HEK293 (cell line): Measurements from ENCODE around the gene MRC2.

ENCODE experiments used
- BCL11A ChIP-seq: fragments of 450-650 bp; formaldehyde crosslinking; IDR thresholded peaks from 2 replicates; pipeline ENCODE4 v1.5.1; 2016; ENCODE audit warnings: low read depth, missing biosample characterization, missing genetic modification characterization
- GLI2 ChIP-seq: fragments of 450-650 bp; formaldehyde crosslinking; IDR thresholded peaks from 2 replicates; pipeline ENCODE4; 2017; ENCODE audit warnings: missing biosample characterization, missing genetic modification characterization, low read depth, borderline replicate concordance
- KLF9 ChIP-seq: fragments of 450-650 bp; formaldehyde crosslinking; IDR thresholded peaks from 2 replicates; pipeline ENCODE4 v1.5.1; 2016; ENCODE audit warnings: missing biosample characterization, missing genetic modification characterization, low read depth
- PRDM1 ChIP-seq: fragments of 450-650 bp; formaldehyde crosslinking; IDR thresholded peaks from 2 replicates; pipeline ENCODE4; 2016; ENCODE audit warnings: missing biosample characterization, missing genetic modification characterization
- PRDM6 ChIP-seq: fragments of 450-650 bp; formaldehyde crosslinking; IDR thresholded peaks from 2 replicates; pipeline ENCODE4 v1.5.1; 2017; ENCODE audit warnings: missing biosample characterization, missing genetic modification characterization
- RBAK ChIP-seq: fragments of 450-650 bp; formaldehyde crosslinking; IDR thresholded peaks from 2 replicates; pipeline ENCODE4 v1.5.1; 2016; ENCODE audit warnings: missing biosample characterization, missing genetic modification characterization
- SCRT2 ChIP-seq: fragments of 450-650 bp; formaldehyde crosslinking; IDR thresholded peaks from 2 replicates; pipeline ENCODE4 v1.5.1; 2016; ENCODE audit warnings: missing biosample characterization, missing genetic modification characterization
- TSHZ1 ChIP-seq: fragments of 450-650 bp; formaldehyde crosslinking; IDR thresholded peaks from 2 replicates; pipeline ENCODE4 v1.5.1; 2016; ENCODE audit warnings: missing biosample characterization, missing genetic modification characterization, borderline replicate concordance
- ZBTB17 ChIP-seq: fragments of 450-650 bp; formaldehyde crosslinking; IDR thresholded peaks from 2 replicates; pipeline ENCODE4 v1.5.1; 2016; ENCODE audit warnings: missing biosample characterization, missing genetic modification characterization
- ZBTB44 ChIP-seq: fragments of 450-650 bp; IDR thresholded peaks from 2 replicates; pipeline ENCODE4 v1.5.1; 2018; ENCODE audit warnings: missing biosample characterization, mild to moderate bottlenecking, missing genetic modification characterization
- ZBTB8A ChIP-seq: fragments of 450-650 bp; formaldehyde crosslinking; IDR thresholded peaks from 2 replicates; pipeline ENCODE4 v1.5.1; 2016; ENCODE audit warnings: missing biosample characterization, missing genetic modification characterization
- ZFP3 ChIP-seq: fragments of 450-650 bp; formaldehyde crosslinking; IDR thresholded peaks from 2 replicates; pipeline ENCODE4 v1.5.1; 2016; ENCODE audit warnings: low read depth, missing biosample characterization, missing genetic modification characterization
- ZNF148 ChIP-seq: fragments of 450-650 bp; formaldehyde crosslinking; IDR thresholded peaks from 2 replicates; pipeline ENCODE4 v1.5.0; 2017; ENCODE audit warnings: missing biosample characterization, missing genetic modification characterization, borderline replicate concordance
- ZNF174 ChIP-seq: fragments of 450-650 bp; formaldehyde crosslinking; IDR thresholded peaks from 2 replicates; pipeline ENCODE4 v1.5.0; 2017; ENCODE audit warnings: missing biosample characterization, mild to moderate bottlenecking, missing genetic modification characterization
- ZNF175 ChIP-seq: fragments of 450-650 bp; formaldehyde crosslinking; IDR thresholded peaks from 2 replicates; pipeline ENCODE4 v1.5.1; 2016; ENCODE audit warnings: missing biosample characterization, missing genetic modification characterization
- ZNF18 ChIP-seq: fragments of 450-650 bp; formaldehyde crosslinking; IDR thresholded peaks from 2 replicates; pipeline ENCODE4 v1.5.1; 2016; ENCODE audit warnings: missing biosample characterization, missing genetic modification characterization
- ZNF211 ChIP-seq: fragments of 450-650 bp; formaldehyde crosslinking; IDR thresholded peaks from 2 replicates; pipeline ENCODE4 v1.5.1; 2016; ENCODE audit warnings: low read depth, missing biosample characterization, missing genetic modification characterization
- ZNF23 ChIP-seq: fragments of 450-650 bp; formaldehyde crosslinking; IDR thresholded peaks from 2 replicates; pipeline ENCODE4 v1.5.1; 2016; ENCODE audit warnings: missing biosample characterization, missing genetic modification characterization, borderline replicate concordance
- ZNF302 ChIP-seq: fragments of 450-650 bp; formaldehyde crosslinking; IDR thresholded peaks from 2 replicates; pipeline ENCODE4 v1.5.1; 2016; ENCODE audit warnings: missing biosample characterization, missing genetic modification characterization, low read depth
- ZNF324 ChIP-seq: fragments of 450-650 bp; formaldehyde crosslinking; IDR thresholded peaks from 2 replicates; pipeline ENCODE4 v1.5.1; 2016; ENCODE audit warnings: missing biosample characterization, missing genetic modification characterization
- ZNF341 ChIP-seq: fragments of 450-650 bp; formaldehyde crosslinking; IDR thresholded peaks from 2 replicates; pipeline ENCODE4; 2016; ENCODE audit warnings: low read depth, missing biosample characterization, missing genetic modification characterization
- ZNF433 ChIP-seq: fragments of 450-650 bp; formaldehyde crosslinking; IDR thresholded peaks from 2 replicates; pipeline ENCODE4 v1.5.1; 2016; ENCODE audit warnings: missing biosample characterization, missing genetic modification characterization, low read depth
- ZNF521 ChIP-seq: fragments of 450-650 bp; formaldehyde crosslinking; IDR thresholded peaks from 2 replicates; pipeline ENCODE4 v1.5.1; 2017; ENCODE audit warnings: missing biosample characterization, mild to moderate bottlenecking, missing genetic modification characterization
- ZNF530 ChIP-seq: fragments of 450-650 bp; formaldehyde crosslinking; IDR thresholded peaks from 2 replicates; pipeline ENCODE4 v1.5.1; 2016; ENCODE audit warnings: low read depth, missing biosample characterization, missing genetic modification characterization
- ZNF548 ChIP-seq: fragments of 450-650 bp; formaldehyde crosslinking; IDR thresholded peaks from 2 replicates; pipeline ENCODE4 v1.5.1; 2016; ENCODE audit warnings: missing biosample characterization, missing genetic modification characterization
- ZNF560 ChIP-seq: fragments of 450-650 bp; formaldehyde crosslinking; IDR thresholded peaks from 2 replicates; pipeline ENCODE4 v1.5.1; 2017; ENCODE audit warnings: missing biosample characterization, missing genetic modification characterization, borderline replicate concordance
- ZNF571 ChIP-seq: fragments of 450-650 bp; formaldehyde crosslinking; IDR thresholded peaks from 2 replicates; pipeline ENCODE4 v1.5.0; 2017; ENCODE audit warnings: missing biosample characterization, missing genetic modification characterization
- ZNF664 ChIP-seq: fragments of 450-650 bp; formaldehyde crosslinking; IDR thresholded peaks from 2 replicates; pipeline ENCODE4 v1.5.1; 2016; ENCODE audit warnings: missing biosample characterization, missing genetic modification characterization
- ZNF843 ChIP-seq: fragments of 450-650 bp; formaldehyde crosslinking; IDR thresholded peaks from 2 replicates; pipeline ENCODE4 v1.5.1; 2016; ENCODE audit warnings: missing biosample characterization, missing genetic modification characterization
- ZSCAN23 ChIP-seq: fragments of 450-650 bp; formaldehyde crosslinking; IDR thresholded peaks from 2 replicates; pipeline ENCODE4 v1.5.1; 2016; ENCODE audit warnings: missing biosample characterization, missing genetic modification characterization

Gene MRC2

GRCh38 chr17:62652251-62653001, 25.0 kb downstream of the MRC2 start (continued):
- TF ChIP-seq ZSCAN23 (tag by site-specific recombination) (0 out of 2 replicates have a peak, but pooled peaks have one; percentile 15), TSHZ1 (tag by site-specific recombination) (no peak), ZFP3 (tag by site-specific recombination) (no peak), ZNF18 (tag by site-specific recombination) (no peak), ZNF302 (tag by site-specific recombination) (no peak), ZNF148 (tag by site-specific recombination) (no peak), ZNF560 (tag by site-specific recombination) (no peak), BCL11A (no peak), ZNF548 (no peak), ZNF174 (tag by site-specific recombination) (no peak), ZNF664 (tag by site-specific recombination) (no peak), GLI2 (tag by site-specific recombination) (no peak), KLF9 (peak; percentile 20; the same call in 1 of the 2 replicates), ZBTB8A (tag by site-specific recombination) (peak; percentile 51), ZNF23 (tag by site-specific recombination) (no peak), ZBTB44 (tag by site-specific recombination) (no peak), ZNF530 (tag by site-specific recombination) (no peak), ZNF571 (tag by site-specific recombination) (no peak), ZBTB17 (tag by site-specific recombination) (no peak), RBAK (no peak), PRDM6 (tag by site-specific recombination) (no peak), PRDM1 (tag by site-specific recombination) (no peak), ZNF433 (tag by site-specific recombination) (no peak), ZNF211 (tag by site-specific recombination) (no peak), ZNF324 (no peak), ZNF843 (tag by site-specific recombination) (0 out of 2 replicates have a peak, but pooled peaks have one; percentile 8), ZNF175 (tag by site-specific recombination) (no peak), ZNF341 (tag by site-specific recombination) (peak; percentile 94), SCRT2 (peak; percentile 61), ZNF521 (no peak)
